Measurements from ENCODE around the gene MAPK8.

- TF ChIP-seq POLR2A (IDR thresholded peaks at IDR 0.05) (no peak), CTCF (IDR thresholded peaks at IDR 0.05) (no peak), POLR2AphosphoS5 (IDR thresholded peaks at IDR 0.05; ENCODE audit: insufficient read depth in 1 of 2, low read depth in 1 of 2) (no peak)
Observed at GRCh38 chr10:48309711-48310226, 3.3 kb downstream of the MAPK8 start.
